ENCODE results near the gene MSI2.

MSI2 gene

GRCh38 chr17:57679356-57679755 lies 423.0 kb downstream of the MSI2 start:
- H3K9me3 ChIP-seq (ENCODE audit: control insufficient read depth, insufficient read depth, low read length), result no peaks in the 10 kb centered on the region
- H3K4me1 ChIP-seq (ENCODE audit: insufficient read depth, low read length), result no peaks in the 10 kb centered on the region
- no peaks in the 10 kb centered on the region for H3K36me3 ChIP-seq (ENCODE audit: insufficient read depth, low read length)
- H3K9ac ChIP-seq (ENCODE audit: low read depth, low read length), result no peak overlapping the region

GRCh38 chr17:57679906-57680695 lies 423.8 kb downstream of the MSI2 start:
- H3K9ac ChIP-seq (ENCODE audit: low read depth, low read length), result no peak overlapping the region
- no peaks in the 10 kb centered on the region for H3K9me3 ChIP-seq (ENCODE audit: control insufficient read depth, insufficient read depth, low read length)
- H3K4me1 ChIP-seq (ENCODE audit: insufficient read depth, low read length), result no peaks in the 10 kb centered on the region
- no peaks in the 10 kb centered on the region for H3K36me3 ChIP-seq (ENCODE audit: insufficient read depth, low read length)

GRCh38 chr17:57682701-57683100 lies 426.4 kb downstream of the MSI2 start:
- H3K4me1 ChIP-seq (ENCODE audit: insufficient read depth, low read length), result no peaks in the 10 kb centered on the region
- no peak overlapping the region for H3K9ac ChIP-seq (ENCODE audit: low read depth, low read length)
- no peaks in the 10 kb centered on the region for H3K9me3 ChIP-seq (ENCODE audit: control insufficient read depth, insufficient read depth, low read length)
- H3K36me3 ChIP-seq (ENCODE audit: insufficient read depth, low read length), result no peaks in the 10 kb centered on the region

- no peaks in the 10 kb centered on the region for H3K9me3 ChIP-seq (ENCODE audit: control insufficient read depth, insufficient read depth, low read length)
- no peak overlapping the region for H3K9ac ChIP-seq (ENCODE audit: low read depth, low read length)
- H3K36me3 ChIP-seq (ENCODE audit: insufficient read depth, low read length), result no peaks in the 10 kb centered on the region
- no peaks in the 10 kb centered on the region for H3K4me1 ChIP-seq (ENCODE audit: insufficient read depth, low read length)
Observed at GRCh38 chr17:57684711-57685498, 428.6 kb downstream of the MSI2 start.

- Histone ChIP-seq H3K9me3 (ENCODE audit: control insufficient read depth, insufficient read depth, low read length) (no peaks in the 10 kb centered on the region), H3K9ac (ENCODE audit: low read depth, low read length) (no peak overlapping the region), H3K36me3 (ENCODE audit: insufficient read depth, low read length) (no peaks in the 10 kb centered on the region), H3K4me1 (ENCODE audit: insufficient read depth, low read length) (no peaks in the 10 kb centered on the region)
Observed at GRCh38 chr17:57685499-57686132, 429.3 kb downstream of the MSI2 start.

- no peaks in the 10 kb centered on the region for H3K9me3 ChIP-seq (ENCODE audit: control insufficient read depth, insufficient read depth, low read length)
- H3K4me1 ChIP-seq (ENCODE audit: insufficient read depth, low read length), result no peaks in the 10 kb centered on the region
- no peaks in the 10 kb centered on the region for H3K36me3 ChIP-seq (ENCODE audit: insufficient read depth, low read length)
- H3K9ac ChIP-seq (ENCODE audit: low read depth, low read length), result no peak overlapping the region
Observed at GRCh38 chr17:57687642-57688041, 431.3 kb downstream of the MSI2 start.

- Histone ChIP-seq H3K4me1 (ENCODE audit: insufficient read depth, low read length) (no peaks in the 10 kb centered on the region), H3K36me3 (ENCODE audit: insufficient read depth, low read length) (no peaks in the 10 kb centered on the region), H3K9me3 (ENCODE audit: control insufficient read depth, insufficient read depth, low read length) (no peaks in the 10 kb centered on the region), H3K9ac (ENCODE audit: low read depth, low read length) (no peak overlapping the region)
Observed at GRCh38 chr17:57689254-57689653, 432.9 kb downstream of the MSI2 start.

- H3K9me3 ChIP-seq (ENCODE audit: control insufficient read depth, insufficient read depth, low read length), result peaks cover 7% of the 10 kb centered on the region; the same call in 1 of the 2 replicates
- no peak overlapping the region for H3K9ac ChIP-seq (ENCODE audit: low read depth, low read length)
- no peaks in the 10 kb centered on the region for H3K36me3 ChIP-seq (ENCODE audit: insufficient read depth, low read length)
Observed at GRCh38 chr17:57691939-57692338, 435.6 kb downstream of the MSI2 start.

GRCh38 chr17:57692770-57693169 lies 436.4 kb downstream of the MSI2 start:
- Histone ChIP-seq H3K36me3 (ENCODE audit: insufficient read depth, low read length) (no peaks in the 10 kb centered on the region), H3K9ac (ENCODE audit: low read depth, low read length) (no peak overlapping the region)

More at GRCh38 chr17:57691939-57692338, 435.6 kb downstream of the MSI2 start:
- H3K4me1 ChIP-seq (ENCODE audit: insufficient read depth, low read length), result no peaks in the 10 kb centered on the region

GRCh38 chr17:57694051-57694450 lies 437.7 kb downstream of the MSI2 start:
- H3K4me1 ChIP-seq (ENCODE audit: insufficient read depth, low read length), result 0 out of 2 replicates have a peak, but pooled peaks cover 3% of the 10 kb centered on the region
- no peak overlapping the region for H3K9ac ChIP-seq (ENCODE audit: low read depth, low read length)
- peaks cover 7% of the 10 kb centered on the region; the same call in 1 of the 2 replicates for H3K9me3 ChIP-seq (ENCODE audit: control insufficient read depth, insufficient read depth, low read length)
- H3K36me3 ChIP-seq (ENCODE audit: insufficient read depth, low read length), result no peaks in the 10 kb centered on the region

More at GRCh38 chr17:57692770-57693169, 436.4 kb downstream of the MSI2 start:
- peaks cover 7% of the 10 kb centered on the region; the same call in 1 of the 2 replicates for H3K9me3 ChIP-seq (ENCODE audit: control insufficient read depth, insufficient read depth, low read length)
- H3K4me1 ChIP-seq (ENCODE audit: insufficient read depth, low read length), result no peaks in the 10 kb centered on the region

GRCh38 chr17:57696050-57696449 lies 439.7 kb downstream of the MSI2 start:
- Histone ChIP-seq H3K9ac (ENCODE audit: low read depth, low read length) (no peak overlapping the region), H3K4me1 (ENCODE audit: insufficient read depth, low read length) (peaks cover 4% of the 10 kb centered on the region; the same call in 1 of the 2 replicates), H3K36me3 (ENCODE audit: insufficient read depth, low read length) (no peaks in the 10 kb centered on the region), H3K9me3 (ENCODE audit: control insufficient read depth, insufficient read depth, low read length) (peaks cover 7% of the 10 kb centered on the region; the same call in 1 of the 2 replicates)

GRCh38 chr17:57697197-57697596 lies 440.9 kb downstream of the MSI2 start:
- Histone ChIP-seq H3K9me3 (ENCODE audit: control insufficient read depth, insufficient read depth, low read length) (peaks cover 7% of the 10 kb centered on the region; the same call in 1 of the 2 replicates), H3K9ac (ENCODE audit: low read depth, low read length) (no peak overlapping the region), H3K4me1 (ENCODE audit: insufficient read depth, low read length) (peaks cover 6% of the 10 kb centered on the region; the same call in 1 of the 2 replicates), H3K36me3 (ENCODE audit: insufficient read depth, low read length) (no peaks in the 10 kb centered on the region)

GRCh38 chr17:57697891-57698711 lies 441.8 kb downstream of the MSI2 start:
- peaks cover 6% of the 10 kb centered on the region; the same call in 1 of the 2 replicates for H3K4me1 ChIP-seq (ENCODE audit: insufficient read depth, low read length)
- H3K9ac ChIP-seq (ENCODE audit: low read depth, low read length), result no peak overlapping the region
- H3K36me3 ChIP-seq (ENCODE audit: insufficient read depth, low read length), result no peaks in the 10 kb centered on the region
- H3K9me3 ChIP-seq (ENCODE audit: control insufficient read depth, insufficient read depth, low read length), result peaks cover 7% of the 10 kb centered on the region; the same call in 1 of the 2 replicates
